ENCODE measurements around the gene UBXN6.
A peak's percentile ranks its signal among the peaks of the same experiment; 100 is the strongest.

Gene UBXN6

DNA sequence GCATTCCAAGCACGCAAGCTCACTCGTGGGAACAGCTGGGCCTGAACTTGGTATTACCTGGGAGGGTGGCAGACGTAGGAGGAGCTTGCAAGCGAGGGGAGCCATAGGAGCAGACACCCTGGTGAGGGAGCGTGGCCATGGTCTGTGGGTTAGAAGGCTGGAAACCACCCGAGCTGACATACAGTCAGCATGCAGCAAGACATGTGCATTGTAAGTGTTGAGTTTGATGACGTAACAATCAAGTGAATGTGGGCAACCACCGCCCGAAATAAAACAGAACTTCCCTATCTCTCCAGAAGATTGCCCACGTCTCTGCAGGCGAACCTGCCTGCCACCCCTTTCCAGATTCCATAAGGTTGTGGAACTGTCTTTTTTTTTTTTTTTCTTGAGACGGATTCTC lies 26.8 kb downstream of the UBXN6 start:
- Histone ChIP-seq H3K27me3 (ENCODE audit: insufficient read depth, poor library complexity, severe bottlenecking) (no peaks in the 10 kb centered on the region), H3K4me3 (replicated peaks; ENCODE audit: insufficient read depth, low read length) (no peak overlapping the region), H3K27ac (replicated peaks) (peak overlapping the region; percentile 68)
- DNase-seq (ENCODE audit: low read depth in 1 of 2, low spot score in 1 of 2) = peak; percentile 88 to 97
- TF ChIP-seq POLR2AphosphoS5 (IDR thresholded peaks at IDR 0.05; ENCODE audit: low read depth) (peak; percentile 63), GABPA (IDR thresholded peaks at IDR 0.05; ENCODE audit: low read depth) (no peak)

DNA sequence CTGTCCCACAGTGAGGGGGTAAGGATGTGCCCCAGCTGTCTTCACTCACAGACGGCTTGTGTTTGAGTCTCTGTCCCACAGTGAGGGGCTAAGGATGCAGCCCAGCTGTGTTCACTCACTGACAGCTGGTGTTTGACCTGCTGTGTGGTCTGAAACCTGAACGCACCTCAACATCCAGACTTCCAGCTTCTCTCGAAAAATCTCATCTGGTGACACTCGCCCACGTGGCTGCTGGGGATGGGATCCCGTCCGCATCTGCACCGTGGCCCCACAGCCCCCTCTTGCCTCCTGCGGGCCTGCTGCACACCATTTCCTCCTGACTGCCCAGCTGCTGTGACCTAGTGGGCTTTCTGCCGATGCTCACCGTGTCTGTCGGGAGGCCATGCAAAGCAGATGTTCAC lies 27.8 kb downstream of the UBXN6 start:
- TF ChIP-seq, protein P1, sequence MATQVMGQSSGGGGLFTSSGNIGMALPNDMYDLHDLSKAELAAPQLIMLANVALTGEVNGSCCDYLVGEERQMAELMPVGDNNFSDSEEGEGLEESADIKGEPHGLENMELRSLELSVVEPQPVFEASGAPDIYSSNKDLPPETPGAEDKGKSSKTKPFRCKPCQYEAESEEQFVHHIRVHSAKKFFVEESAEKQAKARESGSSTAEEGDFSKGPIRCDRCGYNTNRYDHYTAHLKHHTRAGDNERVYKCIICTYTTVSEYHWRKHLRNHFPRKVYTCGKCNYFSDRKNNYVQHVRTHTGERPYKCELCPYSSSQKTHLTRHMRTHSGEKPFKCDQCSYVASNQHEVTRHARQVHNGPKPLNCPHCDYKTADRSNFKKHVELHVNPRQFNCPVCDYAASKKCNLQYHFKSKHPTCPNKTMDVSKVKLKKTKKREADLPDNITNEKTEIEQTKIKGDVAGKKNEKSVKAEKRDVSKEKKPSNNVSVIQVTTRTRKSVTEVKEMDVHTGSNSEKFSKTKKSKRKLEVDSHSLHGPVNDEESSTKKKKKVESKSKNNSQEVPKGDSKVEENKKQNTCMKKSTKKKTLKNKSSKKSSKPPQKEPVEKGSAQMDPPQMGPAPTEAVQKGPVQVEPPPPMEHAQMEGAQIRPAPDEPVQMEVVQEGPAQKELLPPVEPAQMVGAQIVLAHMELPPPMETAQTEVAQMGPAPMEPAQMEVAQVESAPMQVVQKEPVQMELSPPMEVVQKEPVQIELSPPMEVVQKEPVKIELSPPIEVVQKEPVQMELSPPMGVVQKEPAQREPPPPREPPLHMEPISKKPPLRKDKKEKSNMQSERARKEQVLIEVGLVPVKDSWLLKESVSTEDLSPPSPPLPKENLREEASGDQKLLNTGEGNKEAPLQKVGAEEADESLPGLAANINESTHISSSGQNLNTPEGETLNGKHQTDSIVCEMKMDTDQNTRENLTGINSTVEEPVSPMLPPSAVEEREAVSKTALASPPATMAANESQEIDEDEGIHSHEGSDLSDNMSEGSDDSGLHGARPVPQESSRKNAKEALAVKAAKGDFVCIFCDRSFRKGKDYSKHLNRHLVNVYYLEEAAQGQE (IDR thresholded peaks at IDR 0.05; ENCODE audit: insufficient replicate concordance, low read depth) = no peak
- TF ChIP-seq POLR2AphosphoS5 (IDR thresholded peaks at IDR 0.05; ENCODE audit: low read depth) (no peak), GABPA (IDR thresholded peaks at IDR 0.05; ENCODE audit: low read depth) (no peak), SPI1 (IDR thresholded peaks at IDR 0.05; ENCODE audit: borderline replicate concordance, low read depth) (no peak)
- TF ChIP-seq, protein P2, sequence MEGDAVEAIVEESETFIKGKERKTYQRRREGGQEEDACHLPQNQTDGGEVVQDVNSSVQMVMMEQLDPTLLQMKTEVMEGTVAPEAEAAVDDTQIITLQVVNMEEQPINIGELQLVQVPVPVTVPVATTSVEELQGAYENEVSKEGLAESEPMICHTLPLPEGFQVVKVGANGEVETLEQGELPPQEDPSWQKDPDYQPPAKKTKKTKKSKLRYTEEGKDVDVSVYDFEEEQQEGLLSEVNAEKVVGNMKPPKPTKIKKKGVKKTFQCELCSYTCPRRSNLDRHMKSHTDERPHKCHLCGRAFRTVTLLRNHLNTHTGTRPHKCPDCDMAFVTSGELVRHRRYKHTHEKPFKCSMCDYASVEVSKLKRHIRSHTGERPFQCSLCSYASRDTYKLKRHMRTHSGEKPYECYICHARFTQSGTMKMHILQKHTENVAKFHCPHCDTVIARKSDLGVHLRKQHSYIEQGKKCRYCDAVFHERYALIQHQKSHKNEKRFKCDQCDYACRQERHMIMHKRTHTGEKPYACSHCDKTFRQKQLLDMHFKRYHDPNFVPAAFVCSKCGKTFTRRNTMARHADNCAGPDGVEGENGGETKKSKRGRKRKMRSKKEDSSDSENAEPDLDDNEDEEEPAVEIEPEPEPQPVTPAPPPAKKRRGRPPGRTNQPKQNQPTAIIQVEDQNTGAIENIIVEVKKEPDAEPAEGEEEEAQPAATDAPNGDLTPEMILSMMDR (IDR thresholded peaks at IDR 0.05; ENCODE audit: insufficient read depth, low read length) = no peak
- H3K27me3 ChIP-seq (ENCODE audit: insufficient read depth, poor library complexity, severe bottlenecking) = no peaks in the 10 kb centered on the region
- no peak for DNase-seq (ENCODE audit: low read depth in 1 of 2, low spot score in 1 of 2)
- no peak overlapping the region for H3K4me3 ChIP-seq (replicated peaks; ENCODE audit: insufficient read depth, low read length)
- no peak overlapping the region for H3K27ac ChIP-seq (replicated peaks)

DNA sequence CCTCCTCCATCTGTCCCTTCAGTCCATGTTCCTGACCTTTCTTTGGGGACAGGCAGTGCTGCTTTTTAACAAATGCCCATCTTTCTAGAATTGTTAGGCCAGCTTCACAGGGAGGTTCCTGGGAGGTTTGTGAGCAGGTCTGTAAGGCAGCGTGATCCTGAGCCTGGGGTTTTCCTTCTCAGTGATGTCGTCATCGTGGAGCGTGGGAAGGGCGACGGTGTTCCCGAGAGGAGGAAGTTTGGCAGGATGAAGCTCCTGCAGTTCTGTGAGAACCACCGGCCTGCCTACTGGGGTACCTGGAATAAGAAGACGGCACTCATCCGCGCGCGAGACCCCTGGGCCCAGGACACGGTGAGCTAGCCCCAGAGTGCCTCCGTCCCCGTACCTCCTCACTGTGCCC lies 28.3 kb downstream of the UBXN6 start:
- no peaks in the 10 kb centered on the region for H3K27me3 ChIP-seq (ENCODE audit: insufficient read depth, poor library complexity, severe bottlenecking)
- H3K4me3 ChIP-seq (replicated peaks; ENCODE audit: insufficient read depth, low read length) = no peak overlapping the region
- no peak overlapping the region for H3K27ac ChIP-seq (replicated peaks)
- no peak for TF ChIP-seq POLR2AphosphoS5 (IDR thresholded peaks at IDR 0.05; ENCODE audit: low read depth)
- no peak for TF ChIP-seq SPI1 (IDR thresholded peaks at IDR 0.05; ENCODE audit: borderline replicate concordance, low read depth)
- TF ChIP-seq, protein P1 (IDR thresholded peaks at IDR 0.05; ENCODE audit: insufficient replicate concordance, low read depth) = no peak
- no peak for TF ChIP-seq GABPA (IDR thresholded peaks at IDR 0.05; ENCODE audit: low read depth)
- TF ChIP-seq, protein P2 (IDR thresholded peaks at IDR 0.05; ENCODE audit: insufficient read depth, low read length) = no peak
- DNase-seq (ENCODE audit: low read depth in 1 of 2, low spot score in 1 of 2) = no peak

DNA sequence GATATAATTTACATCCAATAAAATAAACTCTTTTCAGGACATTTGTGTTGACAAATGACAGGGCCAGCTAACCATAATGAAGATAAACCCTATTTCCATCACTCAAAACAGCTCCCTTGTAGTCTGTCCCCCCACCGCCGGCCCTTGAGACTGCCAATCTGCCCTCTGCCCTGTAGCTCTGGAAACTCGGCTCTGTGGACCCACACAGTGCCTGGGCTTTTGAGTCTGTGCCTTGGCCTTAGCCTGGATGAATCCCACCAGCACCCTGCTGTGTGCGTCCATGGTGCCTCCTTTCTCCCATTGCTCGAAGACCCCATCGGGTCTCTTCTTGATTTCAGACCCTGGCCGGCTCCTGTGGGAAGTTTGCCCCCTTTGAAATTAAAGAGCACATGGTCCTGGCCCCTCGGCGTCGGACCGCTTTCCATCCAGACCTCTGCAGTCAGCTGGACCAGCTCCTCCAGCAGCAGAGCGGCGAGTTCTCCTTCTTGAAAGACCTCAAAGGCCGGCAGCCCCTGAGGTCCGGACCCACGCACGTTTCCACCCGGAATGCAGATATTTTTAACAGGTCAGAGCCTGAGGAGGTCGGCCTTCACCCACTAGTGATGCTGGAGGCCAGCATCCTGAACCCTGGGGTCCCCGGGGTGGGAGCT lies 29.1 kb downstream of the UBXN6 start:
- no peaks in the 10 kb centered on the region for H3K27me3 ChIP-seq (ENCODE audit: insufficient read depth, poor library complexity, severe bottlenecking)
- DNase-seq (ENCODE audit: low read depth in 1 of 2, low spot score in 1 of 2) = no peak
- H3K4me3 ChIP-seq (replicated peaks; ENCODE audit: insufficient read depth, low read length) = no peak overlapping the region
- no peak for TF ChIP-seq GABPA (IDR thresholded peaks at IDR 0.05; ENCODE audit: low read depth)
- H3K27ac ChIP-seq (replicated peaks) = no peak overlapping the region

DNA sequence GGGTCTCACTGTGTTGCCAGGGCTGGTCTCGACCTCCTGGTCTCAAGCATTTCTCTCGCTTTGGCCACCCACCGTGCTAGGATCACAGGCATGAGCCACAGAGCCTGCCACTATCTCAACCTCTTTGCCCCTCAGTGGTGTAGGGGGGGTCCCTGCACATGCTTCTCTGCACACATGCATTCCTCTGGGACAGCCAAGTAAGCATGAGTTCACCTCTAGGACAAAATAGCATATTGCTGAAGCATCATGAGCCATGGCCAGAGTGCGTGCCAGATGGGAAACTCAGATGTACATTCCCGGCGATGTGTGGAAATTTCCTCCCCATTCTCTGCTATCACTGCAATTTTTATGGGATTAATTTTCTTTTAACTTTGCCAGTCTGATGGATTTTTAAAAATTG lies 32.1 kb downstream of the UBXN6 start:
- no peak for TF ChIP-seq GABPA (IDR thresholded peaks at IDR 0.05; ENCODE audit: low read depth)
- TF ChIP-seq, protein P1 (IDR thresholded peaks at IDR 0.05; ENCODE audit: insufficient replicate concordance, low read depth) = no peak
- no peak for TF ChIP-seq SPI1 (IDR thresholded peaks at IDR 0.05; ENCODE audit: borderline replicate concordance, low read depth)
- H3K27ac ChIP-seq (replicated peaks) = no peak overlapping the region
- DNase-seq (ENCODE audit: low read depth in 1 of 2, low spot score in 1 of 2) = no peak

More for the DNA sequence above, 32.1 kb downstream of the UBXN6 start:
- Histone ChIP-seq H3K27me3 (ENCODE audit: insufficient read depth, poor library complexity, severe bottlenecking) (no peaks in the 10 kb centered on the region), H3K4me3 (replicated peaks; ENCODE audit: insufficient read depth, low read length) (no peak overlapping the region)
